GM21619 (cell line): ENCODE results near the gene LINC01488.

ENCODE experiments used
- ATAC-seq: cut with Tn5 transposase; IDR thresholded peaks from one replicate; pipeline ENCODE4 v1.9.1; 2021; ENCODE audit not compliant: unreplicated experiment

The LINC01488 gene

DNA sequence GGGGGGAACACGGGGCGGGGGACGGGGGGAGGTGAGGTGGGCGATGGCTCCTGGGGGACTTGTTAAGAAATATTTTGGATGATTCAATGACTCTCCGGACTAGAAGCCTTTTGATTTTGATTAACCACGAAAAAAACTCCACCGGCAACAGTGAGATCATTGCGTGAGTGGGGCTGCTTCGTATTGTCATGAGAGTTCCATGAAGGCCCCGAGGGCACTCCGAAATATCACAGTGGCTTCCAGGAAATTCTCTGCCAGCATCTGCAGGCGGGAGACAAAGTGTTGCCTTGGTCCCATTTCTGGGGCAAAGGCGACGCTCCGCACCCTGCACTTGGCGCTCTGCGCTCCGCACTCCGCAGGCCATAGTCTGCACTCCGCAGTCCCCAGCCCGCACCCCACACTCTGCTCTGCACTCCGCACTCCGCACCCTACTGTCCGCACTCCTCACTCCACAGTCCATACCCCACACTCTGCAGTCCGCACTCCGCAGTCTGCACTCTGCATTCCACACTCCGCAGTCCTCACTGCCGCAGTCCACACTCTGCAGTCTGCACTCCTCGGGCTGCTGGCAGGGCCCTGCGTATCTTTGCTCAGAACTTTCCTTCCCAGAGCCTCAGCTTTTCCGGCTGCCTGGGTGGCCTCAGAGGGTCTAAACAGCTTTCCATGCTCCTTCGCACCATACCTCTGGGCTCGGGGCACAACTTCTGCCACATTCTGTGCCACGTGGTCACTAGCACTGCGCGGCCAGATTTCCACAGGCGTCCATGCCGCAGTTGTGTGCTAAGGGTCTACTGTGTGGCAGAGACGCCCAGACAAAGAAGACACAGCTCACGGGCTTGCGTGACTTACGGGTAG is 61.1 kb downstream of the LINC01488 start:
- ATAC-seq = no peak
